Panc1 (cell line): ENCODE results near the gene ACSS1. TPM values are rescaled to one million over a fixed set of nuclear protein-coding genes. Genes with fewer than 3 reads are reported as not detected.

Experiments used
- ATAC-seq: fragments of 200-7000 bp; cut with Tn5 transposase; 2 replicates; pipeline ENCODE4 v1.9.1; 2020; ENCODE audit warnings: mild to moderate bottlenecking, moderate library complexity
- BruUV-seq: library from RNA; stranded (reverse); fragments of 400-500 nt; replicated peaks from 2 replicates; lab custom pipeline; 2021; lab: Mats Ljungman, UMichigan
- CTCF ChIA-PET: fragments of 300-600 bp; sonication (Branson Sonifier 250); formaldehyde crosslinking; loops from one replicate; lab custom pipeline; 2022; ENCODE audit warnings: antibody characterized with exemption; lab: Charles Lee
- POLR2A ChIA-PET: fragments of 300-600 bp; sonication (Branson Sonifier 250); formaldehyde crosslinking; loops from one replicate; lab custom pipeline; 2022; ENCODE audit warnings: antibody characterized with exemption; lab: Charles Lee
- DNase-seq: peaks from one replicate; pipeline ENCODE4 v3.0.0-alpha.2; 2010; ENCODE audit warnings: low read depth, low spot score
- H3K27ac ChIP-seq: 2 replicates; pipeline ENCODE4 v1.5.1; 2011; ENCODE audit warnings: mild to moderate bottlenecking, low read length, inconsistent platforms
- H3K27me3 ChIP-seq: fragments of 200-500 bp; sonication (Bioruptor generic); 2 replicates; pipeline ENCODE4 v1.6.0; 2014; ENCODE audit warnings: low read length, inconsistent platforms; ENCODE audit not compliant: control insufficient read depth, insufficient read depth
- H3K36me3 ChIP-seq: fragments of 200-500 bp; sonication (Bioruptor generic); 2 replicates; pipeline ENCODE4 v1.5.1; 2014; ENCODE audit warnings: inconsistent platforms, mild to moderate bottlenecking, low read length, moderate library complexity; ENCODE audit not compliant: control insufficient read depth, insufficient read depth
- H3K4me1 ChIP-seq: 2 replicates; pipeline ENCODE4 v1.5.1; 2011; ENCODE audit warnings: inconsistent platforms, mild to moderate bottlenecking, low read length, moderate library complexity; ENCODE audit not compliant: control insufficient read depth, insufficient read depth
- H3K4me3 ChIP-seq, 2 experiments: 2 replicates each; pipeline ENCODE4 v1.5.1; 2011 to 2012; ENCODE audit warnings: low read depth in 2 of 2, low read length in 2 of 2, mild to moderate bottlenecking in 2 of 2, inconsistent platforms in 1 of 2, moderate library complexity in 1 of 2
- H3K9me3 ChIP-seq: fragments of 200-500 bp; sonication (Bioruptor generic); 2 replicates; pipeline ENCODE4 v1.5.1; 2014; ENCODE audit warnings: low read depth, mild to moderate bottlenecking, inconsistent platforms, low read length, moderate library complexity; ENCODE audit not compliant: control insufficient read depth, insufficient read depth
- CTCF ChIP-seq: fragments of 450-650 bp; IDR thresholded peaks from 2 replicates; pipeline ENCODE4 v1.5.1; 2017; ENCODE audit warnings: mild to moderate bottlenecking
- POLR2AphosphoS5 ChIP-seq: IDR thresholded peaks from 2 replicates; pipeline ENCODE4 v1.6.1; 2012; ENCODE audit warnings: mild to moderate bottlenecking, low read depth, low read length, moderate library complexity
- REST ChIP-seq, 2 experiments: IDR thresholded peaks; 2 replicates each; pipeline ENCODE4 v1.6.1; 2011 to 2012; ENCODE audit warnings: low read depth in 2 of 2, control low read depth in 1 of 2, low read length in 1 of 2, mild to moderate bottlenecking in 1 of 2, moderate library complexity in 1 of 2; ENCODE audit not compliant: insufficient read depth in 1 of 2
- SIN3A ChIP-seq: IDR thresholded peaks from 2 replicates; pipeline ENCODE4 v1.6.1; 2012; ENCODE audit warnings: low read depth, mild to moderate bottlenecking, low read length, moderate library complexity, borderline replicate concordance; ENCODE audit not compliant: insufficient read depth
- TCF7L2 ChIP-seq: IDR thresholded peaks from 2 replicates; pipeline ENCODE4 v1.6.1; 2011; ENCODE audit warnings: mild to moderate bottlenecking, low read depth, low read length, inconsistent platforms
- in situ Hi-C: cut with HindIII; loops from 2 replicates; pipeline ENCODE4 v1.10.0; 2016; ENCODE audit warnings: low sequenced_read_pairs, low pct_unique_long_range_greater_than_20kb
- intact Hi-C: fragments of 100-400 bp; cut with micrococcal nuclease; formaldehyde crosslinking; loops from one replicate; pipeline ENCODE4 v1.10.0; 2022; ENCODE audit not compliant: unreplicated experiment
- total RNA-seq: library from RNA; stranded (reverse); gene quantifications from one replicate; pipeline ENCODE4 v1.2.1, GENCODE V29; 2021; ENCODE audit not compliant: unreplicated experiment

The ACSS1 gene
- total RNA-seq, 1 experiment from 2014 or later = 32.2 TPM

- peaks cover 4% of the 10 kb centered on the region; the same call in 1 of the 2 replicates for H3K9me3 ChIP-seq
- ChIA-PET CTCF (no interaction called here), POLR2A (no interaction called here)
- H3K27me3 ChIP-seq = no peaks in the 10 kb centered on the region
- no TSS peak for BruUV-seq
- no peak for TF ChIP-seq REST (IDR thresholded peaks at IDR 0.05; ENCODE audit: insufficient read depth in 1 of 2, low read depth in 2 of 2, low read length in 1 of 2)
- no peak for TF ChIP-seq SIN3A
- TF ChIP-seq CTCF = no peak
- no peak for TF ChIP-seq TCF7L2
- TF ChIP-seq POLR2AphosphoS5 = no peak
- H3K36me3 ChIP-seq = no peaks in the 10 kb centered on the region
- no peak for ATAC-seq
- H3K27ac ChIP-seq = no peak overlapping the region
- H3K4me3 ChIP-seq = no peak overlapping the region
- intact Hi-C loops (loop anchor here (10.0 kb wide), 1 partner anchor 295 kb away; no protein-coding TSS in a partner anchor), in situ Hi-C loops (no loop called here)
- H3K4me1 ChIP-seq = peaks cover 20% of the 10 kb centered on the region
- DNase-seq = no peak
Measured at GRCh38 chr20:24999568-24999967, 58.4 kb downstream of the ACSS1 start.

- Histone ChIP-seq H3K4me1 (peaks cover 27% of the 10 kb centered on the region), H3K27ac (peak overlapping the region; percentile 65; the same call in 1 of the 2 replicates), H3K27me3 (no peaks in the 10 kb centered on the region), H3K4me3 (no peak overlapping the region), H3K9me3 (peaks cover 4% of the 10 kb centered on the region; the same call in 1 of the 2 replicates), H3K36me3 (no peaks in the 10 kb centered on the region)
- no peak for TF ChIP-seq TCF7L2
- TF ChIP-seq POLR2AphosphoS5 = no peak
- no peak for TF ChIP-seq SIN3A
- no peak for TF ChIP-seq CTCF
- TF ChIP-seq REST (IDR thresholded peaks at IDR 0.05; ENCODE audit: insufficient read depth in 1 of 2, low read depth in 2 of 2, low read length in 1 of 2) = no peak
- in situ Hi-C loops = no loop called here
- ATAC-seq (no peak), DNase-seq (no peak)
- CTCF ChIA-PET = interaction anchor here (1.5 kb wide), 1 partner anchor 180 kb away, joined by 4 read pairs; no protein-coding TSS in a partner anchor
- intact Hi-C loops = loop anchor here (10.0 kb wide), 1 partner anchor 296 kb away; no protein-coding TSS in a partner anchor
- no TSS peak for BruUV-seq
- POLR2A ChIA-PET = no interaction called here
Measured at GRCh38 chr20:24998631-24999445, 59.1 kb downstream of the ACSS1 start.
